ENCODE results near the gene KLRC1.
"Not testable (repeated sequence)": the region's sequence is repeated elsewhere in the genome, so short reads cannot be mapped to it uniquely, and the experiment has no call there.

Gene KLRC1

DNA sequence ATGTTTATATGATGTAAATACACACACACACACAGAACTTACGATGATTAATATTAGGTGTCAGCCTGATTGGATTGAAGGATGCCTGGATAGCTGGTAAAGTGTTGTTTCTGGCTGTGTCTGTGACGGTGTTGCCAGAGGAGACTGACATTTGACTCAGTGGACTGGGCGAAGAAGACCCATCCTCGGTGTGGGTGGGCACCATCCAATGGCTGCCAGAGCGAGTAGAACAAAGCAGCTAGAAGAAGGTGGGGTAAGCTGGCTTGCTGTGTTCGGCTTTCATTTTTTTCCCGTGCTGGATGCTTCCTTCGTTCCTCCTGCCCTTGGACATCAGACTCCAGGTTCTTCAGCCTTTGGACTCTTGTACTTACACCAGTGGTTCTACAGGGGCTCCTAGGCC, 12.0 kb downstream of the KLRC1 start:
- H3K4me2 ChIP-seq (ENCODE audit: low read length); H4K12ac ChIP-seq (ENCODE audit: low read depth, low read length); H2AFZ ChIP-seq (ENCODE audit: insufficient read depth, low read length, poor library complexity); H3K27ac ChIP-seq (ENCODE audit: low read depth, low read length); H3K23ac ChIP-seq (ENCODE audit: low read length); H3K4me3 ChIP-seq (ENCODE audit: low read depth, low read length); H3K9me3 ChIP-seq (ENCODE audit: insufficient read depth, low read depth, low read length); H3K79me1 ChIP-seq (ENCODE audit: low read length); H3K4ac ChIP-seq (ENCODE audit: low read depth, low read length); H3K4me1 ChIP-seq (ENCODE audit: control insufficient read depth in 1 of 2, insufficient read depth in 2 of 2, low read length in 2 of 2); H4K91ac ChIP-seq (ENCODE audit: low read depth, low read length); H3K27me3 ChIP-seq (ENCODE audit: insufficient read depth, low read length); DNase-seq; H2AK5ac ChIP-seq (ENCODE audit: low read length); H4K8ac ChIP-seq (ENCODE audit: low read depth, low read length); H2BK5ac ChIP-seq (ENCODE audit: low read depth, low read length, poor library complexity); H3K36me3 ChIP-seq (ENCODE audit: control insufficient read depth in 1 of 2, insufficient read depth in 2 of 2, low read length in 2 of 2); H3K79me2 ChIP-seq (ENCODE audit: control insufficient read depth, insufficient read depth, low read length, poor library complexity); H3K14ac ChIP-seq (ENCODE audit: low read length); H3K9ac ChIP-seq (ENCODE audit: low read length); H3K18ac ChIP-seq (ENCODE audit: low read length): not testable (repeated sequence)
- peak overlapping the region; percentile 33 for H2BK120ac ChIP-seq (ENCODE audit: insufficient read depth, low read length, poor library complexity)
- no CpG with 5 or more reads among the region's 8 CpGs for WGBS (ENCODE audit: extremely low coverage, insufficient coverage, insufficient read length)
- peak overlapping the region; percentile 2 for H2BK12ac ChIP-seq (ENCODE audit: low read length)

DNA sequence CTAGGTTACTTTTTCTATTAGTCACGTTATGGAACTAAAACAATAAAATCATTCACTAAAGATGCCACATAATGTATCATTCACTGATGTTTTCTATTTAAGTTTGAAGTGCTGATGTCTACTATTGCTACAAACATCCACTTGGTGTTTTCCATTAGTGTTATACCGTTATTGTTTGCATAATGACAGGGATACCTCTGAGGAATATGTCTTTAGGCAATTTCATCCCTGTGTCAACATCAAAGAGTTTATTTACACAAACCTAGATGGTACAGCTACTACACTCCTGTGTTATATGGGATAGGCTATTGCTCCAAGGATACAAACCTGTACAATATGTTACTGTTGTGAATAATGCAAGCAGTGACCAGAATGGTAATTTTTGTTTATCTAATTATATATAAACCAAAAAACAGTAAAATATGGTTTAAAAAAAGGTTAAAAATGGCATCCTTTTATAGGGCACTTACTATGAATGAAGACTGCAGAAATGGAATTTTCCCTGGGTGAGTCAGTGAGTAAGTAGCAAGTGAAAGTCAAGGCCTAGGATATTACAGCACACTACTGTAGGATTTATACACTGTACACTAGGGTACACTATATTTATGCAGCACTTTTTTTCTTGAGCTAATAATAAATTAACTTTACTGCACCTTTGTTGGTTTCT, 13.4 kb downstream of the KLRC1 start:
- not testable (repeated sequence) for H3K4me2 ChIP-seq (ENCODE audit: low read length); H3K23ac ChIP-seq (ENCODE audit: low read length); H2BK120ac ChIP-seq (ENCODE audit: insufficient read depth, low read length, poor library complexity); H3K4me1 ChIP-seq (ENCODE audit: control insufficient read depth in 1 of 2, insufficient read depth in 2 of 2, low read length in 2 of 2); H3K36me3 ChIP-seq (ENCODE audit: control insufficient read depth in 1 of 2, insufficient read depth in 2 of 2, low read length in 2 of 2); H3K9me3 ChIP-seq (ENCODE audit: insufficient read depth, low read depth, low read length); H2BK5ac ChIP-seq (ENCODE audit: low read depth, low read length, poor library complexity); H4K12ac ChIP-seq (ENCODE audit: low read depth, low read length); H4K91ac ChIP-seq (ENCODE audit: low read depth, low read length); H3K79me2 ChIP-seq (ENCODE audit: control insufficient read depth, insufficient read depth, low read length, poor library complexity); DNase-seq; H3K27me3 ChIP-seq (ENCODE audit: insufficient read depth, low read length); H3K79me1 ChIP-seq (ENCODE audit: low read length); H3K9ac ChIP-seq (ENCODE audit: low read length); H3K14ac ChIP-seq (ENCODE audit: low read length); H3K4ac ChIP-seq (ENCODE audit: low read depth, low read length); H2AK5ac ChIP-seq (ENCODE audit: low read length); H3K18ac ChIP-seq (ENCODE audit: low read length); H2BK12ac ChIP-seq (ENCODE audit: low read length); H4K8ac ChIP-seq (ENCODE audit: low read depth, low read length); H3K27ac ChIP-seq (ENCODE audit: low read depth, low read length); H2AFZ ChIP-seq (ENCODE audit: insufficient read depth, low read length, poor library complexity); H3K4me3 ChIP-seq (ENCODE audit: low read depth, low read length)
- no CpG with 5 or more reads among the region's 2 CpGs for WGBS (ENCODE audit: extremely low coverage, insufficient coverage, insufficient read length)

DNA sequence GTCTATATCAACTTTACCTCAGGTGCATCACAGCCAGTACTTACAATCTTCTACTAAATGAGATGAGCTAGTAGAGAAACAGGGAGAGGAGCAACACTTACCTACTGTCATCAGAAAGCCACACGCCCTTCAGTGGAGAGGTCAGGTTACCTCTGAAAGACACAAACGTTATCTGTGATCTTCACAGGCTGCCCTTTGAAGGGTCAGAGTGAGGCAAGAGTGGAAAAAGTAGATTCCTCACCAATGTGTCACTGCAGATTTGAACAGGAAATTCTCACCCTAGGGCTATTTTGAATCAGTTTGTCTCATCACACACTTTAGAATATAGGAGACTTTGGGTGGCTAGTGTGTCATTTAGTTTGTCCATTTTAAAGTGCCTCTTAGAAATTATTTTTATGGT, 15.6 kb downstream of the KLRC1 start:
- not testable (repeated sequence) for H3K79me2 ChIP-seq (ENCODE audit: control insufficient read depth, insufficient read depth, low read length, poor library complexity); H3K4me3 ChIP-seq (ENCODE audit: low read depth, low read length); H3K9ac ChIP-seq (ENCODE audit: low read length); H4K12ac ChIP-seq (ENCODE audit: low read depth, low read length); H3K27me3 ChIP-seq (ENCODE audit: insufficient read depth, low read length); H2BK12ac ChIP-seq (ENCODE audit: low read length); H3K4me2 ChIP-seq (ENCODE audit: low read length); H2AFZ ChIP-seq (ENCODE audit: insufficient read depth, low read length, poor library complexity); H3K4ac ChIP-seq (ENCODE audit: low read depth, low read length); H3K23ac ChIP-seq (ENCODE audit: low read length); H3K27ac ChIP-seq (ENCODE audit: low read depth, low read length); H3K14ac ChIP-seq (ENCODE audit: low read length); H2BK5ac ChIP-seq (ENCODE audit: low read depth, low read length, poor library complexity); H3K9me3 ChIP-seq (ENCODE audit: insufficient read depth, low read depth, low read length); H3K36me3 ChIP-seq (ENCODE audit: control insufficient read depth in 1 of 2, insufficient read depth in 2 of 2, low read length in 2 of 2); H2AK5ac ChIP-seq (ENCODE audit: low read length); H3K18ac ChIP-seq (ENCODE audit: low read length); H3K79me1 ChIP-seq (ENCODE audit: low read length); H4K8ac ChIP-seq (ENCODE audit: low read depth, low read length); H3K4me1 ChIP-seq (ENCODE audit: control insufficient read depth in 1 of 2, insufficient read depth in 2 of 2, low read length in 2 of 2); H4K91ac ChIP-seq (ENCODE audit: low read depth, low read length); H2BK120ac ChIP-seq (ENCODE audit: insufficient read depth, low read length, poor library complexity); DNase-seq
- WGBS (ENCODE audit: extremely low coverage, insufficient coverage, insufficient read length): no CpG with 5 or more reads among the region's 2 CpGs

DNA sequence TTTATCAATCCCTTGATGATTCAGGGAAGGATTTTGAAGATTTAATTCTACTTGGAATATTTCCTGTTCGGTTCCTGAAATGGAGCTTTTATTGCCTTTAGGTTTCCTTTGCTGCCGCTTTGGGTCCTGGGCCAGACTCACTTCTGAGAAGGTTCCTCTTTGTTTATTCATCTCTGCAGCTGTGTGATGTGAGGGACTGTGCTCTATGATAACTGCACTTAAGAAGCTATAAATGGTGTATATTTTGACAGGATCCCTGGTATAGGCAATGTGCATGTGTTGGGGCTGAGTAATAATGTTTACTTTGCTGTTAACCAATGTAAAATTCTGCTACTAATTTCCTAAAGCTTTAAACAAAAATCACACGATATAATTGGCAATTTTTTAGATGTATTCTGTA, 17.4 kb downstream of the KLRC1 start, which contains the start of gene KLRC2:
TSS of gene KLRC2 (minus strand) at position 195 of the 400 bp plus-strand sequence. CDS start at position 171, 24 bp downstream.
- H3K27me3 ChIP-seq (ENCODE audit: insufficient read depth, low read length); H3K18ac ChIP-seq (ENCODE audit: low read length); H3K23ac ChIP-seq (ENCODE audit: low read length); H3K27ac ChIP-seq (ENCODE audit: low read depth, low read length); H3K36me3 ChIP-seq (ENCODE audit: control insufficient read depth in 1 of 2, insufficient read depth in 2 of 2, low read length in 2 of 2); DNase-seq; H3K4me2 ChIP-seq (ENCODE audit: low read length); H3K9me3 ChIP-seq (ENCODE audit: insufficient read depth, low read depth, low read length); H2BK120ac ChIP-seq (ENCODE audit: insufficient read depth, low read length, poor library complexity); H3K4ac ChIP-seq (ENCODE audit: low read depth, low read length); H3K4me3 ChIP-seq (ENCODE audit: low read depth, low read length); H2BK12ac ChIP-seq (ENCODE audit: low read length); H4K8ac ChIP-seq (ENCODE audit: low read depth, low read length); H3K14ac ChIP-seq (ENCODE audit: low read length); H2AK5ac ChIP-seq (ENCODE audit: low read length); H3K79me2 ChIP-seq (ENCODE audit: control insufficient read depth, insufficient read depth, low read length, poor library complexity); H2AFZ ChIP-seq (ENCODE audit: insufficient read depth, low read length, poor library complexity); H4K12ac ChIP-seq (ENCODE audit: low read depth, low read length); H3K9ac ChIP-seq (ENCODE audit: low read length); H2BK5ac ChIP-seq (ENCODE audit: low read depth, low read length, poor library complexity); H3K79me1 ChIP-seq (ENCODE audit: low read length); H4K91ac ChIP-seq (ENCODE audit: low read depth, low read length); H3K4me1 ChIP-seq (ENCODE audit: control insufficient read depth in 1 of 2, insufficient read depth in 2 of 2, low read length in 2 of 2): not testable (repeated sequence)
- WGBS (ENCODE audit: extremely low coverage, insufficient coverage, insufficient read length): no CpG with 5 or more reads among the region's 3 CpGs

Measured in trophoblast cell (in vitro differentiated cells and primary cell).